Measurements from ENCODE around the gene ADRM1. TPM values are rescaled to one million over a fixed set of nuclear protein-coding genes. Genes with fewer than 3 reads are reported as not detected.

ADRM1 gene
- total RNA-seq, 1 experiment from 2014 or later = 173 TPM

DNA sequence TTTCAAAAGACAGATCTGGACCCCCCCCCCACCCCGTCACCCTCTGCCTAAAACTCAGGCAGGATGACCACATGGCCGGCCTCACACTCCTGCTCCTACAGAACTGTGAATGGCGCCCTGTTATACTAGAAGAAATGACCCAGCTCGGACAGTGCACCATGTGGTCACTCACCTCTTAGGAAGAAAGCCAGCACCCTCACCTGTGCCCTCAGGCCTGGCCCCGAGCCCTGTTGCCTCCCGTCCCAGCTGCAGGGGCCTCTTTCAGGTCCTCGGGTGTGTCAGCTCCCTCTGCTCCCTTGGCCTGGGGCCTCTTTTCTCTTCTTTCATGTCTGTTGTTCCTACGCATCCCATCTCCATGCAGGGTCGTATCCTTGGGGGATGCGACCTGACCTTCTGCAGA is 40.7 kb upstream of the ADRM1 start:
- Histone ChIP-seq H3K4me2 (no peak overlapping the region), H3K9me2 (ENCODE audit: insufficient read depth) (no peaks in the 10 kb centered on the region), H3K4me1 (replicated peaks; ENCODE audit: insufficient read depth) (no peaks in the 10 kb centered on the region), H3K79me2 (ENCODE audit: low read depth) (peaks cover 15% of the 10 kb centered on the region; the same call in 1 of the 2 replicates), H2AFZ (no peak overlapping the region), H3K36me3 (ENCODE audit: low read depth) (peaks cover 16% of the 10 kb centered on the region), H3F3A (ENCODE audit: insufficient read depth, low read depth) (peaks cover 12% of the 10 kb centered on the region), H3K4me3 (no peak overlapping the region), H3K9me3 (ENCODE audit: insufficient read depth, low read depth) (peaks cover 5% of the 10 kb centered on the region; the same call in 1 of the 2 replicates), H4K20me1 (ENCODE audit: insufficient read depth) (peaks cover 52% of the 10 kb centered on the region), H3K27me3 (ENCODE audit: insufficient read depth, low read depth) (no peaks in the 10 kb centered on the region), H3K27ac (no peak overlapping the region)
- BruUV-seq (replicated peaks) = no TSS peak
- ChIA-PET CTCF (no interaction called here), POLR2A (ENCODE audit: unreplicated experiment) (no interaction called here)
- intact Hi-C loops (cut with micrococcal nuclease; ENCODE audit: unreplicated experiment) = loop anchor here (10.0 kb wide), 1 partner anchor 247 kb away; no protein-coding TSS in a partner anchor
- DNase-seq = no peak
- TF ChIP-seq, protein P1, sequence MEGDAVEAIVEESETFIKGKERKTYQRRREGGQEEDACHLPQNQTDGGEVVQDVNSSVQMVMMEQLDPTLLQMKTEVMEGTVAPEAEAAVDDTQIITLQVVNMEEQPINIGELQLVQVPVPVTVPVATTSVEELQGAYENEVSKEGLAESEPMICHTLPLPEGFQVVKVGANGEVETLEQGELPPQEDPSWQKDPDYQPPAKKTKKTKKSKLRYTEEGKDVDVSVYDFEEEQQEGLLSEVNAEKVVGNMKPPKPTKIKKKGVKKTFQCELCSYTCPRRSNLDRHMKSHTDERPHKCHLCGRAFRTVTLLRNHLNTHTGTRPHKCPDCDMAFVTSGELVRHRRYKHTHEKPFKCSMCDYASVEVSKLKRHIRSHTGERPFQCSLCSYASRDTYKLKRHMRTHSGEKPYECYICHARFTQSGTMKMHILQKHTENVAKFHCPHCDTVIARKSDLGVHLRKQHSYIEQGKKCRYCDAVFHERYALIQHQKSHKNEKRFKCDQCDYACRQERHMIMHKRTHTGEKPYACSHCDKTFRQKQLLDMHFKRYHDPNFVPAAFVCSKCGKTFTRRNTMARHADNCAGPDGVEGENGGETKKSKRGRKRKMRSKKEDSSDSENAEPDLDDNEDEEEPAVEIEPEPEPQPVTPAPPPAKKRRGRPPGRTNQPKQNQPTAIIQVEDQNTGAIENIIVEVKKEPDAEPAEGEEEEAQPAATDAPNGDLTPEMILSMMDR (conservative IDR thresholded peaks at IDR 0.05) = no peak
- TF ChIP-seq EZH2 (IDR thresholded peaks at IDR 0.05; ENCODE audit: low read depth) = no peak

DNA sequence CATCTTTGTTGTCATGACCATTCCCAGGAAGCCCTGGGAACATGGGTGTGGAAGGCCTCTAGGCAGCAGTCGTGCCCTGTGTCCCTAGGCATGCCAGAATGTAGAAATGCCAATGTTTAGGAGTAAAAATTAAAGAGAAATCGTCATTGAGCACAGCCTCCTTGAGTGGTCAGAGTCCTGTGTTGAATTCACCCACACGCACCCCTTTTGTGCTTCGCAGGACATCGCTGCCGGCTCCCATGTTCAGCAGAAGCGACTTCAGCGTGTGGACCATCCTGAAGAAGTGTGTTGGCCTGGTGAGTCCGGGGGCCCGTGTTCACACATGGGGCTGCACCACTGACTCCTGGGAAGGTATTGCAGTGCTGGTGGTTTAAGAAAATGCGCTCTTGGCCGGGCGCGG is 39.4 kb upstream of the ADRM1 start:
- TF ChIP-seq EZH2 (IDR thresholded peaks at IDR 0.05; ENCODE audit: low read depth) = no peak
- TF ChIP-seq, protein P1 (conservative IDR thresholded peaks at IDR 0.05) = no peak
- Histone ChIP-seq H3K36me3 (ENCODE audit: low read depth) (peaks cover 10% of the 10 kb centered on the region), H2AFZ (no peak overlapping the region), H3K4me2 (no peak overlapping the region), H3K9me2 (ENCODE audit: insufficient read depth) (no peaks in the 10 kb centered on the region), H3K9me3 (ENCODE audit: insufficient read depth, low read depth) (peaks cover 5% of the 10 kb centered on the region; the same call in 1 of the 2 replicates), H3K27ac (no peak overlapping the region), H3K27me3 (ENCODE audit: insufficient read depth, low read depth) (no peaks in the 10 kb centered on the region), H3K4me1 (replicated peaks; ENCODE audit: insufficient read depth) (no peaks in the 10 kb centered on the region), H3K79me2 (ENCODE audit: low read depth) (peaks cover 9% of the 10 kb centered on the region; the same call in 1 of the 2 replicates), H3K4me3 (no peak overlapping the region), H3F3A (ENCODE audit: insufficient read depth, low read depth) (peaks cover 16% of the 10 kb centered on the region), H4K20me1 (ENCODE audit: insufficient read depth) (peaks cover 47% of the 10 kb centered on the region)
- BruUV-seq (replicated peaks) = no TSS peak
- ChIA-PET POLR2A (ENCODE audit: unreplicated experiment) (no interaction called here), CTCF (no interaction called here)
- intact Hi-C loops (cut with micrococcal nuclease; ENCODE audit: unreplicated experiment) = loop anchor here (10.0 kb wide), 1 partner anchor 249 kb away; no protein-coding TSS in a partner anchor
- no peak for DNase-seq

DNA sequence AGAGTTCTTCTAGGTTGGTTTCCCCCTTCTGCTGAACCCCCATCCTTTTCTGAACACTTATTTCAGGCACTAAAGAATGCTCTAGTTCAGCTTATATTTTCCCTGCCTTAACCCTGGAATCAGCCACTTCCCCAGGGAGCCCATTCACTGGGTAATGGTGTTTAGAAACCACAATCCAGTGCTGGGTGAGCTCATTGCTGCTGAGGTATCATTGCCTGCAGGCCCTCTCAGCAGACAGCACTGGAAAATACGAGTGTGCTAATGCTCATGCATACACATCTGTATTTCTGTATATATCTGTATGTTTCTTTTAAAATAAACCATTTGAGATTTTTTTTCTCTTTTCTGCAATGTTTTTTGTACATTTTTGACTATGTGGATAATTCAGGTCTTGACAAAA is 37.4 kb upstream of the ADRM1 start:
- Histone ChIP-seq H3K9me3 (ENCODE audit: insufficient read depth, low read depth) (peaks cover 5% of the 10 kb centered on the region; the same call in 1 of the 2 replicates), H3K9me2 (ENCODE audit: insufficient read depth) (no peaks in the 10 kb centered on the region), H4K20me1 (ENCODE audit: insufficient read depth) (peaks cover 43% of the 10 kb centered on the region), H3K27ac (no peak overlapping the region), H3K27me3 (ENCODE audit: insufficient read depth, low read depth) (no peaks in the 10 kb centered on the region), H3F3A (ENCODE audit: insufficient read depth, low read depth) (peaks cover 16% of the 10 kb centered on the region), H3K79me2 (ENCODE audit: low read depth) (0 out of 2 replicates have a peak, but pooled peaks cover 5% of the 10 kb centered on the region), H3K4me2 (no peak overlapping the region), H3K36me3 (ENCODE audit: low read depth) (peaks cover 13% of the 10 kb centered on the region), H3K4me1 (replicated peaks; ENCODE audit: insufficient read depth) (no peaks in the 10 kb centered on the region), H3K4me3 (no peak overlapping the region), H2AFZ (no peak overlapping the region)
- ChIA-PET POLR2A (ENCODE audit: unreplicated experiment) (no interaction called here), CTCF (no interaction called here)
- no peak for DNase-seq
- no TSS peak for BruUV-seq (replicated peaks)
- no peak for TF ChIP-seq EZH2 (IDR thresholded peaks at IDR 0.05; ENCODE audit: low read depth)
- TF ChIP-seq, protein P1 (conservative IDR thresholded peaks at IDR 0.05) = no peak
- intact Hi-C loops (cut with micrococcal nuclease; ENCODE audit: unreplicated experiment) = loop anchor here (10.0 kb wide), 1 partner anchor 251 kb away; no protein-coding TSS in a partner anchor

All from PC-9 (cell line).